ENCODE measurements around the gene RNF31. TPM values are rescaled to one million over a fixed set of nuclear protein-coding genes. Genes with fewer than 3 reads are reported as not detected.

The RNF31 gene
- total and polyA plus RNA-seq, 2 donors (not counting 3 experiments of a cell fraction or from before 2014, with no cell fraction given): 32.3 to 69.7 TPM

- Histone ChIP-seq H3K9me3 (replicated peaks; ENCODE audit: control insufficient read depth, insufficient read depth, low read length) (no peaks in the 10 kb centered on the region), H3K9ac (replicated peaks; ENCODE audit: extremely low read depth, insufficient read depth, low read length) (no peak overlapping the region), H3K27me3 (ENCODE audit: control insufficient read depth in 2 of 2, insufficient read depth in 2 of 2, low read length in 2 of 2) (no peaks in the 10 kb centered on the region), H3K27ac (ENCODE audit: insufficient read depth, low read depth, low read length) (no peak overlapping the region), H3K36me3 (ENCODE audit: control insufficient read depth in 2 of 2, extremely low read depth in 1 of 2, insufficient read depth in 2 of 2, low read length in 2 of 2) (peaks cover 0 to 8% of the 10 kb centered on the region in 2 experiments), H3K79me2 (ENCODE audit: control insufficient read depth, insufficient read depth, low read length) (peaks cover 32% of the 10 kb centered on the region), H3K9me1 (replicated peaks; ENCODE audit: control insufficient read depth, extremely low read depth, insufficient read depth, low read length) (no peaks in the 10 kb centered on the region), H3K4me2 (ENCODE audit: insufficient read depth, low read length) (no peak overlapping the region), H3K4me3 (replicated peaks in 1 of 3; ENCODE audit: insufficient read depth in 1 of 3, low read depth in 1 of 3, low read length in 3 of 3) (no peak overlapping the region), H2AFZ (ENCODE audit: low read depth, low read length) (no peak overlapping the region), H3K4me1 (ENCODE audit: control insufficient read depth, extremely low read depth, insufficient read depth, low read length) (peaks cover 19% of the 10 kb centered on the region), H4K20me1 (replicated peaks; ENCODE audit: control insufficient read depth, extremely low read depth, insufficient read depth, low read length) (no peaks in the 10 kb centered on the region)
- TF ChIP-seq FOS (IDR thresholded peaks at IDR 0.05; ENCODE audit: borderline replicate concordance, insufficient read depth, low read length): no peak
- TF ChIP-seq POLR2A (IDR thresholded peaks at IDR 0.05; ENCODE audit: low read depth, low read length): no peak
- no peak for TF ChIP-seq EZH2 (IDR thresholded peaks at IDR 0.05; ENCODE audit: borderline replicate concordance, low read depth, low read length, severe bottlenecking)
- no peak for TF ChIP-seq MYC (IDR thresholded peaks at IDR 0.05; ENCODE audit: low read depth, low read length)
- TF ChIP-seq GATA2 (IDR thresholded peaks at IDR 0.05; ENCODE audit: insufficient read depth, insufficient read length, low read depth, low read length): no peak
- no peak for TF ChIP-seq POLR2AphosphoS5 (IDR thresholded peaks at IDR 0.05; ENCODE audit: insufficient read depth, low read depth, low read length)
- TF ChIP-seq JUN (IDR thresholded peaks at IDR 0.05; ENCODE audit: borderline replicate concordance, insufficient read depth, insufficient read length, low read depth): no peak
- no peak for TF ChIP-seq MAX (IDR thresholded peaks at IDR 0.05; ENCODE audit: insufficient read depth, insufficient read length)
- TF ChIP-seq CTCF (IDR thresholded peaks at IDR 0.05; ENCODE audit: extremely low read depth in 1 of 2, insufficient read depth in 1 of 2, low read depth in 1 of 2, low read length in 2 of 2): no peak
- dilution Hi-C loops (cut with MboI; ENCODE audit: extremely low pct_ligation_motif_present, low sequenced_read_pairs): no loop called here
- DNase-seq (ENCODE audit: low read depth, low spot score) (no peak), FAIRE-seq (no peak)
- BruUV-seq (replicated peaks): no TSS peak
- POLR2A ChIA-PET: interaction anchor here (1.1 kb wide), 1 partner anchor 16 kb away, joined by 6 read pairs; the partner anchor contains the start of gene IRF9
- CTCF ChIA-PET: interaction anchor here (2.7 to 3.1 kb wide), 2 partner anchors 9 to 36 kb away, joined by 14 read pairs; partner anchors contain the start of gene PSME1
- intact Hi-C loops (cut with micrococcal nuclease): loop anchor here (5.0 kb wide), 3 partner anchors 152 to 287 kb away; partner anchors contain the start of genes DHRS1, NFATC4 and NOP9
These were observed 2.1 kb upstream of the RNF31 start for GRCh38 chr14:24145219-24145618.
